Measurements from ENCODE around the gene LDHD. TPM values are rescaled to one million over a fixed set of nuclear protein-coding genes. Genes with fewer than 3 reads are reported as not detected.
A peak's percentile ranks its signal among the peaks of the same experiment; 100 is the strongest.

LDHD gene
- total RNA-seq, 1 donor from 2014 or later = 0.12 TPM

DNA sequence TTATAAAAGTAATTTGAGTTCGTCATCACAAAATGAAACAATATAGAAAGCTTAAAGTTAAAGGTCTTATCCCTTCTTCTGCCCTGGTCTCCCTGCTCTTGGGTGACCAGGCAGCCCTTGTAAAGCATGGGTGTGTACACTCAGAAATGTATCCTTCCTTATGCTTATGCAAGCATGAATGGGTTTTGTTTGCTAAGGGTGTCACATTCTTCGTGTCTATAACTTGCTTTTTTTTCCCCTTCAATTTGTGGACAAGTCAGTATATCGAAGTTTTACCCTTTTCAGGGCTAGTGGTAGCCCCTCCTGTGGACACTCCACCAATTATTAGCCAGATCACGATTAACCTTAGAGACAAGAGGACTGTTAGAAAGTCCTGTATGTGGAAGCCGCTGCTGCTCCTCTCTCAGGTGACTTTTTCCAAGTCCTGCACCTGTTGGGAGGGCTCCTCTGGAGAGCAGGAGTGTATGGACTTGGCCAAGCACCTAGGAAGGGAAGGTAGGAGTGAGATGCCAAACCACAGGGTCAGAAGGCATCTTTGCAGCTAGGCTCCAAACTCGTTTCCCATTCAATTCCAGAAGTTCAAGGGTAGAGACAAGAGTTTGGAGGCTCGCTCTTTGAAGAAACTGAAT lies 50.9 kb downstream of the LDHD start:
- DNase-seq (ENCODE audit: low read depth) = no peak
- TF ChIP-seq, protein P1, sequence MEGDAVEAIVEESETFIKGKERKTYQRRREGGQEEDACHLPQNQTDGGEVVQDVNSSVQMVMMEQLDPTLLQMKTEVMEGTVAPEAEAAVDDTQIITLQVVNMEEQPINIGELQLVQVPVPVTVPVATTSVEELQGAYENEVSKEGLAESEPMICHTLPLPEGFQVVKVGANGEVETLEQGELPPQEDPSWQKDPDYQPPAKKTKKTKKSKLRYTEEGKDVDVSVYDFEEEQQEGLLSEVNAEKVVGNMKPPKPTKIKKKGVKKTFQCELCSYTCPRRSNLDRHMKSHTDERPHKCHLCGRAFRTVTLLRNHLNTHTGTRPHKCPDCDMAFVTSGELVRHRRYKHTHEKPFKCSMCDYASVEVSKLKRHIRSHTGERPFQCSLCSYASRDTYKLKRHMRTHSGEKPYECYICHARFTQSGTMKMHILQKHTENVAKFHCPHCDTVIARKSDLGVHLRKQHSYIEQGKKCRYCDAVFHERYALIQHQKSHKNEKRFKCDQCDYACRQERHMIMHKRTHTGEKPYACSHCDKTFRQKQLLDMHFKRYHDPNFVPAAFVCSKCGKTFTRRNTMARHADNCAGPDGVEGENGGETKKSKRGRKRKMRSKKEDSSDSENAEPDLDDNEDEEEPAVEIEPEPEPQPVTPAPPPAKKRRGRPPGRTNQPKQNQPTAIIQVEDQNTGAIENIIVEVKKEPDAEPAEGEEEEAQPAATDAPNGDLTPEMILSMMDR (conservative IDR thresholded peaks at IDR 0.05; ENCODE audit: low read depth, low read length) = no peak
- no peak overlapping the region for H3K4me3 ChIP-seq (ENCODE audit: low read depth, low read length)

DNA sequence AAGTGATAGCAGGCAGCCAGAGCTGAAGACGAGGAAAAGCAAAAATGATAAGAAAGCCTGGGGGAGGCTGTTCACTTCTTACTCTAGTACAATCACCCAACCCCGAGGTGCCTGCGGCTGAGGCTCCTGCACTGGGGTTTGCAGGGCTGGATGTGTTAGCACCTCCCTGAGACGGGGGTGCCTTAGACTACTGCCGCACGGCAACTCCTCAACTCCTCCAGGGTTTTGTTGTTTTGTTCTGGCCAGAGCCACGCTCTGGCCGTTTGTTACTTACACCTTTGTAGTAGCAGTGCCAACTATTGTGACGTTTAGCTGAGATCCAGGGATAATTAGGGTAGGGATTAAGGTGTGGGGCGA lies 51.5 kb downstream of the LDHD start:
- no peak for DNase-seq (ENCODE audit: low read depth)
- H3K4me3 ChIP-seq (ENCODE audit: low read depth, low read length) = no peak overlapping the region
- TF ChIP-seq, protein P1 (conservative IDR thresholded peaks at IDR 0.05; ENCODE audit: low read depth, low read length) = no peak

DNA sequence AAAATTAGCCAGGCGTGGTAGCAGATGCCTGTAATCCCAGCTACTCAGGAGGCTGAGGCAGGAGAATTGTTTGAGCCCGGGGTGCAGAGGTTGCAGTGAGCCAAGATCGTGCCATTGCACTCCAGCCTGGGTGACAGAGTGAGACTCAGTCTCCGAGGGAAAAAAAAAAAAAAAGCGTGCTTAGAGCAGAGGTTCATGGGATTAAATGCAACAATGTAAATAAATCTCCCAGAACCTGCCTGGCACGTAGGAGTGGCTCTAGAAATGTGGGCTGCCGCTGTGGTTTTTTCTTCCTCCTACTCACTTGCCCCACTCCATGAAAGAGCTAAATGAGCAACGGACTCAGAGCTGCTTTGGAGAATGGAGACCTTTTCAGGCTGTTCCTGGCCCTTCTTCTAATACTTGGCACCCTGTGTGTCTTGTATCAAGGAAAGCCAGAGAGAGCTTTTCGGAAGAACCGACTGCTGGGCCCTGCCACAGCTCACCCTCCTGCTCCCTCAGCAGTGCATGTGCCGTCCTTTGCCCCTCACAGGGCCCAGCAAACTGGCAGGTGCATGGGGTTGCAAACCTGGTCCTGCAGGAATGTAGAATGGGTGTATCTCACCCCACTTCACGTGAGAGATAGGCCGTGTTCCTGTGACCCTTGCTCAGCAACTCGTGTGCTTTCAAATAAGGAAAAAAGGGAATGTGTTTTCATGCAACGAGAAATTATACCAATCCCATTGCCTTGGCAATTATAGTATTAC lies 52.0 kb downstream of the LDHD start:
- H3K4me3 ChIP-seq (ENCODE audit: low read depth, low read length) = no peak overlapping the region
- no peak for DNase-seq (ENCODE audit: low read depth)
- TF ChIP-seq, protein P1 (conservative IDR thresholded peaks at IDR 0.05; ENCODE audit: low read depth, low read length) = no peak

DNA sequence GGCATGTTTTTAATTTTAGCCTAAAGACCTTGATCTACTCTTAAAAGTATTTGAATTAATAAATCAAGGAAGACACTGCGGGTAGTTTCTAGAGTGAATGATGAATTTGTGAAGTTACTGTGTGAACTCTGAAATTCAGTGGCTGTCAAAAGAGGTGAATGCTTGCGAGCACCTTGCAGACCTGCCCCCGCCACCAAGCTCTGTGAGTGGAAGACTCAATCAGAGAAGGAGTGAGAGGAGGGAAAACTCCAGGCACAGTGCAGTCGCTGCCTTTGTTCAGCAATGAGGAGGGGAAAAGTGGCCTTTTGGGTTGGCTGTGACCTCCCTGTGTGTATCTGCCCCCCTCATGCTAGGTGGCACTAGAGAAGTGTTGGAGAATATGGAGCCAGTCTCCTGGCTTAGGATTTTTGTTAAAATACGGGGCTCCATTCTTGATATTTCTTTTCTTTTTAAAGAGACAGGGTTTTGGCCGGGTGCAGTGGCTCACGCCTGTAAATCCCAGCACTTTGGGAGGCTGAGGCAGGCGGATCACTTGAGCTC lies 53.0 kb downstream of the LDHD start:
- H3K4me3 ChIP-seq (ENCODE audit: low read depth, low read length) = no peak overlapping the region
- no peak for DNase-seq (ENCODE audit: low read depth)
- TF ChIP-seq, protein P1 (conservative IDR thresholded peaks at IDR 0.05; ENCODE audit: low read depth, low read length) = no peak

DNA sequence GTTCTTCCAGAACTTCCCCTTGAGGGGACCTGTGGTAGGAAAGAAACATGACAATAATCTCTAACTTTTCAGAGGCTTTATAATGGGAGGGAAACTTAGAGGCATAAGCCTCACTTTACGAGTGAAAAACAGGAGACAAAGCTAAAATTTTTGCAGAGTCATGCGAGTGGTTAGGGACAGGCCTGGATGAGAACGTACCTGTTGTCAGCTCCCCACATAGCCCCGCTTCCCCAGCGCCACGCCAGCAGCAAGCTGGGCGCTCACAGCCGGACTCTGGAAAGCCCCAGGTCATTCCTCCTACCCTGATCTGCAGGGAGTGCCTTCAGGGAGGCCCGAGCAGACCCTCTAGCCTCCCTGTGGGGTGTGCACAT lies 53.6 kb downstream of the LDHD start:
- no peak overlapping the region for H3K4me3 ChIP-seq (ENCODE audit: low read depth, low read length)
- no peak for DNase-seq (ENCODE audit: low read depth)
- TF ChIP-seq, protein P1 (conservative IDR thresholded peaks at IDR 0.05; ENCODE audit: low read depth, low read length) = no peak

DNA sequence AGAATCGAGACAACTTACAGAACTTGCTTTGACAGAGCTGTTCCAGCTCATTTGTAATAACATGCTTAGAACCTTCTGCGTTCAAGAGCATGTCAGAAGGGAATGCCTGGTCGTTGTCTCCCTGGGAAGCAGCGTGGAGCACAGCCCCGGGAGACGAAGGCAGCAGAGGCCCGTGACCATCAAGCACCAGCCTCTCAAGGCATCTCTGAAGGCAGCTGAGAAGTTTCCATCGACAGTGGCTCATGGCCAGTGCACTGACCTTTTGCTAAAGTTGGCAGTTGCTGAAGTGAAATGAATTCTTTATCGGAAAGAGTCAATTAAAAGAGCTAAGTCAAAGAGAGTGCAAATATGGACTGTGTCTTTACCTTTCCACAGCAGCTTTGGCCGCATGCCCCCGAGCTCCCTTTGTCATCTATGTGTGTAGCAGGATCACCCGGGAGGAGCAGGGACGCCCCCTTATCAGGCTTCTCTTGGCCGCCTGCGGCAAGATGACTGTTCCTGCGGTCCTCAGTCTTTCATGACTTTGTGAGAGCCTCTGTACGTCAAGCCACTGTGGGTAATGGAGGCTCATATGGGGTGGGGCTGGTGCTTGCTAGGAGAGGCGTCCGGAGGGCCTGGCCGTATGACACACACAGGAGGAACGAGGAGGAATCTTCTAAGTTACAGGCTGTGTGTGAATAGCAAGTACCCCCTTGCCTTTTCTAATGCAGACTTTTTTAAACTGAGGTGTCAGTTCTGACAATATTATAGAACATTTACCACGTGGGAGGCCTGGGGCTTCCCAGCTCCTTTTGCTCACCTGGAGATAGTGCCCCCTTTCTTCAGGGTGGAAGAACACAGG lies 54.2 kb downstream of the LDHD start:
- no peak for DNase-seq (ENCODE audit: low read depth)
- H3K4me3 ChIP-seq (ENCODE audit: low read depth, low read length) = no peak overlapping the region
- TF ChIP-seq, protein P1 (conservative IDR thresholded peaks at IDR 0.05; ENCODE audit: low read depth, low read length) = peak; percentile 6

Other genes with a start within 250 kb of the LDHD start
- gene WDR59, start 131.7 kb downstream of the LDHD start, total RNA-seq = 14.6 and 16.3 TPM in 2 replicates
- gene ZNRF1, start 117.8 kb downstream of the LDHD start, total RNA-seq = 26.0 and 26.8 TPM in 2 replicates
- 8.1 and 9.2 TPM in 2 replicates for gene ZFP1, start 31.7 kb upstream of the LDHD start, total RNA-seq
- gene CTRB2, start 90.4 kb upstream of the LDHD start, total RNA-seq = not detected in 2 replicates
- not detected in 2 replicates for gene CTRB1, start 102.2 kb upstream of the LDHD start, total RNA-seq
- 125 and 136 TPM in 2 replicates for gene BCAR1, start 134.8 kb upstream of the LDHD start, total RNA-seq

Data from epithelial cell of proximal tubule (primary cell).